Stimulated activated CD4-positive, alpha-beta T cell treated with anti-CD3 and anti-CD28 coated beads, TNF-alpha, amount 100 ng/mL, for 1 hour (primary cell): Measurements from ENCODE around the gene HAL.
A peak's percentile ranks its signal among the peaks of the same experiment; 100 is the strongest.
"Not testable (repeated sequence)": the region's sequence is repeated elsewhere in the genome, so short reads cannot be mapped to it uniquely, and the experiment has no call there.

Source experiments
- DNase-seq, 3 donors: peaks; one replicate each; pipeline ENCODE4 v3.0.0-alpha.2; 2020; ENCODE audit warnings: low read depth in 3 of 3, low spot score in 1 of 3

Gene HAL

GRCh38 chr12:95977764-95978305, 18.3 kb downstream of the HAL start:
- DNase-seq = no peak

GRCh38 chr12:95976416-95976832, 19.7 kb downstream of the HAL start:
- DNase-seq = no peak

GRCh38 chr12:95975491-95975890, 20.7 kb downstream of the HAL start:
- DNase-seq = no peak

- DNase-seq = no peak
Measured at GRCh38 chr12:95974358-95974757, 21.8 kb downstream of the HAL start.

- no peak for DNase-seq
Measured at GRCh38 chr12:95972832-95973456, 23.2 kb downstream of the HAL start.

GRCh38 chr12:95970905-95971304, 25.2 kb downstream of the HAL start:
- DNase-seq = no peak

GRCh38 chr12:95969116-95969515, 27.0 kb downstream of the HAL start:
- not testable (repeated sequence) for DNase-seq

- no peak for DNase-seq
Measured at GRCh38 chr12:95967301-95967700, 28.8 kb downstream of the HAL start.

- DNase-seq = no peak
Measured at GRCh38 chr12:95966287-95966870, 29.8 kb downstream of the HAL start.

GRCh38 chr12:95963096-95963495, 33.0 kb downstream of the HAL start:
- DNase-seq = no peak

GRCh38 chr12:95962222-95962621, 33.9 kb downstream of the HAL start:
- DNase-seq = no peak

- no peak for DNase-seq
Measured at GRCh38 chr12:95960241-95960640, 35.9 kb downstream of the HAL start.

- DNase-seq = no peak
Measured at GRCh38 chr12:95959107-95959506, 37.0 kb downstream of the HAL start.

- no peak for DNase-seq
Measured at GRCh38 chr12:95956557-95957145, 39.5 kb downstream of the HAL start.

GRCh38 chr12:95955549-95956159, 40.5 kb downstream of the HAL start:
- no peak for DNase-seq

- no peak for DNase-seq
Measured at GRCh38 chr12:95953000-95953399, 43.1 kb downstream of the HAL start.

GRCh38 chr12:95951515-95951914, 44.6 kb downstream of the HAL start:
- DNase-seq = no peak

- no peak for DNase-seq
Measured at GRCh38 chr12:95949477-95950206, 46.5 kb downstream of the HAL start.

- DNase-seq = no peak
Measured at GRCh38 chr12:95944108-95944704, 51.9 kb downstream of the HAL start.

- peak in 1 of 3 donors; percentile 45 for DNase-seq
Measured at GRCh38 chr12:95943330-95943842, 52.8 kb downstream of the HAL start, which contains the start of gene AMDHD1. Gene AMDHD1, plus strand, starts transcription at chr12:95943331. Its CDS starts 68 bp downstream, at chr12:95943399.
